NCI-H748 (cell line): ENCODE measurements around the gene ZNF185.
"Not testable (repeated sequence)": the region's sequence is repeated elsewhere in the genome, so short reads cannot be mapped to it uniquely, and the experiment has no call there.

Source experiments
- DNase-seq: peaks from one replicate; lab custom pipeline; 2025; ENCODE audit not compliant: unreplicated experiment; lab: John Stamatoyannopoulos, UW

The ZNF185 gene

DNA sequence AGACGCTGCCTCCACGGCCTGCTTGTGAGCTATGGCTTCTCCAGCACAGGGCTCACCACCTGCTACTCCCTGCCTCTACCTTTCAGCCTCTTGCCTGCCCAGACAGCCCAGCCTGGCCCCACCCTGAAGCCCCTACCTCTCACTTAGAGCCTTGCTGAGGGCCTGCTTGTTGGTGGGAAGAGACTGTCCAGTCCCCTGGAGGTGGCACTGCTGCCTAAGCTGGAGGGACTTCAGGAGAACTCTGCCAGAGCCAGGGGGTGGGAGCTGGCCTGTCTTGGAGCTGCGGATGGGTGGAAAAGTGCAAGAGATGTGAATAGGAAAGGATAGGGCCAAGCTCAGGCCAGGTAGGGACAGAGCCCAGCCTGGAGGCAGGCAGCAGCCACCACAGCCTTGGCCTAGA, 2.7 kb upstream of the ZNF185 start:
- no peak for DNase-seq

DNA sequence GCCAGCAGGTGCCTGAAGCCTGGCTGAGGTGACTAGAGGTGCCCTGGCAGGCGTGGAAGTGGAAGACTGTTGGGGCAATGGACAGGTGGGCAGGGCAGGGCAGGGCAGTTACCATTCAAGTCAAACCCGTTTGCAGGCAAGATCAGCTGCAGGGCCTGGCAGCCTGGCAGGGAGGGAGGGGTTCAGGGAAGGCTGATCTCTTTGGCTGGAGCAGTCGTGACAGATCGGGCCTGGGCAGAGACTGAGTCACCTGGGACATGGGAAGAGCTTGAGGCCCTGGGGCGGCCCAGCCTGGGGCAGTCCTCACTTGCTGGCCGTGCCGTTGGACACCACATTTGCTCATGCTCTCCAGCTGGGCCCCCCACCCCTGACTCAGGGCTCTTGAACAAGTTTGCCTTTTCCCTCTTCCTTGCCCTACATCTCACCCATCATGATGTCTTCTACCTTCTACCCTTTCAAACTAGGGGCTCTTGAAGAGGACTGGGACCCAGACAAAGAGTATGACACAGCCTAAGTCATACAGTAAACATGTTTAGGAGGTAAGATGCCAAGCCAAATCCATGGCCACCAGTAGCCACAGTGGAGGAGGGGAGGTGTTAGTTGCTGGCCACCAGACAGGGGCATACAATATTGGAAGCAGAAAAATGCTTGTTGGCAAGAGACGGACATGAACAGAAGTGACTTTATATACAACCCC, 2.0 kb upstream of the ZNF185 start:
- DNase-seq, result no peak

DNA sequence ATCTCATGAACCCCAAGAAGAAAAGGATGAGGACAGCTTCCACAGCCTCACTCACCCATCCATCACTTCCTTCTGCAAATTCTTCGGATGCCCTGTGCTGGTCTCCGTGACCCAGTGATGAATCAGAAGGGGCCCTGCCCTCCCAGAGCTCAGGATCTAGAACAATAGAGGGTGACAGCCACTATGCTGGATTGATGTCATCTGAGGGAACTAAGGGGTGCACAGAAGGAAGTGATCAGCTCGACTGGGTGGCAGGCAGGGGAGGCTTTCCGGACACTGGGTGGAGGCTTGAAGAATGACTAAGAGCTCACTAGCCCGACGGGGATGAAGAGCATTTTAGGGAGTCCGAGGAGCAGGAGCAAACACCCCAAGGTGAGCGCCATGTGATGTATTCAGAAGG, 1.4 kb upstream of the ZNF185 start:
- no peak for DNase-seq

DNA sequence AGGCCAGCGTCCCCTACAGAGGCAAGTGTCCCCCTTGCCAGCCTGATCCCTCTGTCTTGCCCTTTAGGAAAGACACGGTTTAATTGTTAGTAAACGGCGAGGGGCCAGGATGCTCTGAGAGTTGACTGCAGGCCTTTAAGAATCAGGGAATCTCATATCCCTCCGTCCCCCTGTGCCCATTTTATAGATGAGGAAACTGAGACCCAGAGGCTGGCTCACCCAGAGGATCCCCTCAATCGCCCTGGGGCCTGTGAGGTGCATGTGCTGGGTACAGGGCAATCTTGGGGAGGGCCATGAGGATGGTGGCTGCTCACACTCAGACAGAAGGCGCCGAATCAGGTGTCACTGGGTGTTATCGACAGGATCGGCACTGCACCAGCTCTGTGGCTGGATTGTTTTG, 575 bp downstream of the ZNF185 start:
- no peak for DNase-seq

DNA sequence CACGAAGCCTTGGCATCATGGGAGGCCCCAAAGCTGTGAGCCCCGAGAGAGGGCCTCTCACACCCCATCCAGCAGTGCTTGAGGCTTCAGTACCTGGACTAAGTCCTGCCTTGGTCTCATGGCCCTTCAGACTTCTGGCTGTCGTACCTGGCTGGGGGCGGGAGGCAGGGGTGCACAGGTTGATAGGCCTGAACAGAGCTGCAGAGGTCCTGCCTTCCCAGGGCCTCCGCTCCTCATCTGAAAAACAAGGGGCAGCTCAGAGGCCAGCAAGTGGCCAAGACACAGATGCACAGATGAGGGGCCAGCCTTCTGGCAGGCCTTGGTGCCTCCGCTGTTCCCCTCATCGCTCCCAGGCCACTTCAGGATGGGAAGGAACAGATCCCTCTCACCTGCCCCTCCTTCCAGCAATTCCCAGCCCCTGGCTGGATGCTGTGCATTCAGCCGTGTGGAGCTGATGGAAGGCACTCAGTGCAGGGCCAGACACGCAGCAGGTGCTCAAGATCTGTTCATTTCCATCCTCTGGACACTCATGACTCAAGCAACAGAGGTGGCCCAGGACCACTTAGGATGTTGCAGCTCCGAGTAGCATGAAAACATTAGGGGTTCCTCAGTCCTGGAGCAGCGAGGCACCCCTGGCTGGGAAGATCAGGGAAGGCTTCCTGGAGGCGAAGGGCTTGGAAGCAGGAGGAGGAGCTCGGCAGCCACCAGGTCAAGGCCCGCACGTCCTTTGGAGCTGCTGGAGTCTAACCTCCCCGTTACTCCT, 1.4 kb downstream of the ZNF185 start:
- no peak for DNase-seq

DNA sequence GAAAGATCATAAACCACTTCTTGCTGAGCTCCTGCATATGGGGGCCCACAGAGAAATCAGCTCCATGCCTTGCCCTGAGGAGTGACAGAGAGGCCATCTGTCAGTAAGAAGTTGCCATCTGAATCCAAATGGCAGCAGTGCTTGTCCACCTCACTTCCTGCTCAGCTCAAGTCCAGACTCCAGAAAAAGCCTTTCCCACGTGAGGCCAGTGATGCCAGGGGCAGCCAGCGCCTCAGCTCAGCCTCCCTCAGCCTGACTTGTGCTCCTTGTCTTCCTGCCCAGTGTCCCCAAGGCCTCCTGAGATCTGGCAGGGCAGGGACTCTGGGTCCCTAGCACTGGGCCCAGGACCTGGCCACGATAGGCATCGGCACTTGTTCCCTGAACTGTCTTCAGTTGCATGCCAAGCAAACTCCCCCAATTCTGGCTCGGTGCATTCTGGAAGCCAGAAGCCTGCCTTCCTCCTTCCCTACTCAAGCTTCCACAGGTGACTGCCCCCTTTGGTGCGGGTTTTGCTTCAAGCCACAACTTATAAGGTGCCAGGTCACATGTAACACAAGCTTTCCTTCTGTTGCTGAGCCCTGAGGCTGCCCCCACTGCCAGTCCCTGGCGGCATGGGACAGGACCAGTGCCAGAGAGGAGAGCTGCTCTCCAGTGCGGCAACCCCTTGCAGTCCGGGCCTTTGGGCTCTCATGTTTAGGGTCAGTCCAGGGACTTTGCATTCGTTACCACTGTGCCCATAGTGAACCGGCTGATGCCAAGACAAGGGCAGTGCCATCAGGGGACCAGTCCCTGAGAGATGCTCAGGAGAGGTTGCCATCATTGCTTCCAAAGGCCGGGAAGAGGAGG, 2.2 kb downstream of the ZNF185 start:
- DNase-seq, result no peak

DNA sequence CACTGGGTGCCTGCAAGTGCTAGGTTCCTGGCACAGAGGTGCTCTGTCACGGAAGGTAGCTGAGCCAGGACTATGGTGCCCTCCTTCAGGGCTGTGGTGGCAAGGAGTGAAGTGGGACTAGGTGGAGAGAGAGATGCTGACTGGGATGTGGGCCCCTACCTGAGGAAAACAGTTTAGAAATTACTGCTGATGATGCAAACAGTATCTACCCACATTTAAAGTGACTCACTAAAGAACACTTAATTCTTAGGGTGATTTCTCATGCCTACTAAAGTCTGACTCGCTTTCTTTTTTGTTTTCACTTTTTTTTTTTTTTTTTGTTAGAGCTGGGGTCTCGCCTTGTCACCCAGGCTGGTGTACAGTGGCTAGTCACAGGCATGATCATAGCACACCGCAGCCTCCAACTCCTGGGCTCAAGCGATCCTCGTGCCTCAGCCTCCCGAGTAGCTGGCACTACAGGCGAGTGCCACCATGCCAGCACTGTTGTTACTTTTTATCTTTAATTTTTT, 3.1 kb downstream of the ZNF185 start:
- DNase-seq, result no peak

DNA sequence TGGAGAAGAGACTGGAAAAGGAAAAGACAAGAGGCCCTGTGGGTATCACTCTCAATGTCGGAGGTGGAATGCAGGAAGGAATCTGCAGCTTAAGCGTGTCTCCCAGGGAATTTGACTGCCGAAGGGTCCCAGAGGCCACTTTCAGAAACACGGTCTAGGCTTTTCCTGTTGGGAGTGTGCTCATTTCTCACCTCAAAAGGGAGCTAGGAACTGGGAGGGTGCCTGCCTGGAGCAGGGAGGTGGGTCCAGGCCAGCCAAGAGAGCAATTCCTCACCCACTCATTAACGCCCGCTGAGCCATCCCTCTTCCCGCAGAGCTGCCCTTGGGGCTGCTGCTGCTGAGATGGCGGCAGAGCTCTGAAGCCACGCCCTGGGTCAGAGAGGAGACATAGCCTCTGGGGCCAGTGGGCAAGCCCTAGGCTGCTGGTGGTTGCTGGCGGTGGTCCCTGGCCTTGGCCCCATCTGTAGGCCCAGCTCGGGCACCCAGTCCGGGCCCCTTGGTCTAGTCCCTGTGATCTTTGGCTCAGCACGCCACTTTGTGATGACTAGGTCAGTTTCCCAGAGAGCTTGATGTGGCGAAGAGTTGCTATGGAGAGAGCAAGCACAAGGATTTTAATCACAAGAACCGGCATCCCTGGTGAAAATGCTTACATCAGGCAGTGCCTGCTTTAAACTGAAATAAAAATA, 4.1 kb downstream of the ZNF185 start:
- DNase-seq, result no peak

DNA sequence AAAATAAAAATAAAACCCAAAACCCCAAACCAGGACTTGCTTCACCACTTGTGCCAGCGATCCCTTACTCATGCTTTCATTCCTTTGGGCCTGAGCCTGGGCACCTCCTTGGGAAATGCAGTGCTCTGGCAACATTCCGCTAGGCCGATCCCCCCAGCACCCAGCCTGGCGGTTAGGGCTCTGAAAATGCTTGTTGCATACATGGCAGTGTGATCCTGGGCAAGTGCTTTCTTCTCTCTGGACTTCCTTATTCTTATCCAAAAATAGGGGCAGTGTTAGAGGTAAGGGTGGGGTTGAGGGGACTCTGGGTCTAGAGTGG, 4.6 kb downstream of the ZNF185 start:
- DNase-seq, result no peak

DNA sequence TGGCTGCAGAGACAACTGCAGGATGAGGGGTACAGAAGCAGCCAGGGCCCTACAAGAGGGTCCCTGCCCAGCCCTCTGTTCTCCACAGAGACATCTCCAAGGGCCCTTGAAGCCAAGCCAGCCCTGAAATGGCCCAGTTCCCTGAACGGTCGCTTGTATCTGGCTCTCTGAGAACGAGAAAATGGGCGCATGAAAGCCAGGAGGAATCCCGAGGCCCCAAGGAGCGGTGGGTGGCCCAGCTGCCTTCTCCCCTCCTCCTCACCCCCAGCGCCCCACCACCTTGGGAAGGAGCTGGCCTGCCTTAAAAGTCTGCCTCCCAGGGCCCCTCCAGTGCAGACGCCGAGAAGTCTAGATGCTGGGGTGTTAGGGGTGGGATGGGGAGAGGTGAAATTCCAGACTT, 5.7 kb downstream of the ZNF185 start:
- no peak for DNase-seq

DNA sequence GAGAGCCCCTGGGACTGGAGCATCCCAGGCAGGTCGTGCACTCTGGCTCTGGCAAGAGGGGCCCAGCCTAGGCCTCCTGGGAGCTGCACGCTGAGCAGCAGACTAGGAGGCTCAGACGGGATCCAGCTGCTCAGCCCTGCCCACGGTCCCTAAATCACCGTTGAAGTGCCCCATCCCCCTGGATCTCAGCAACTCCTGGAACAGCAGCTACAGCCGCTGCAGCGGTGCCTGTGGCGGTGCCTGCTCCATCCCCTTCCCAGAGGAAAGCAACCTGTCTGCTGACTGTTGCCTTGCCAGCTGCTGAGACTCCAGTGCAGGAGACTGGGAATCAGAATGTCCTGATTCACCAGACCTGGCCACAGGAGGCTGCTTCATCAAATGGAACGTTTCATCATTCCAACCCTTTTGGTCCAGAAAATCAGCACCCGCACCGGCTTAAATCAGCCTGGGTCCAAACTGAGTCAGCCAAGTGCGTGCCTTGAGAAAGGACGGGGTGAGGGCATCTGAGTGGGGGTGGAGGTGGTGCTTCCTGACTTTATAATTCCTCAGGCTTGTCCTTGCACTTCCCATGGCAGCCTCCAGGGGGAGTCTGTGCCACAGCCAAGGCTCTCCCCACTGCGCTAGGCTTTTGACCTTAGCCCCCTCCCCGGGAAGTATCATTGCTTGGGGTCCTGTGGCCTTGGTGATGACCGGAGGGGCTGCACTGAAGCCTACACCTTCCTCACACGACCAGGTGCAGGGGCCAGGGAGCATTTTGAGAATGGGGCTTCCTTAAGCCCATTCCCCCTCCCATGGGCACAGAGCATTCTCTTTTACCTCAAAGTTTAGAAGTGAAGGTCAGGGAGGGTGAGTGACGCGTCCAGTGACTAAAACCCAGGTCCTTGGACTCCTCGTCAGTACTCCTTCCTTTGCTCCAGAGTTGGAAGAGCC, 6.5 kb downstream of the ZNF185 start:
- peak; percentile 22 for DNase-seq

DNA sequence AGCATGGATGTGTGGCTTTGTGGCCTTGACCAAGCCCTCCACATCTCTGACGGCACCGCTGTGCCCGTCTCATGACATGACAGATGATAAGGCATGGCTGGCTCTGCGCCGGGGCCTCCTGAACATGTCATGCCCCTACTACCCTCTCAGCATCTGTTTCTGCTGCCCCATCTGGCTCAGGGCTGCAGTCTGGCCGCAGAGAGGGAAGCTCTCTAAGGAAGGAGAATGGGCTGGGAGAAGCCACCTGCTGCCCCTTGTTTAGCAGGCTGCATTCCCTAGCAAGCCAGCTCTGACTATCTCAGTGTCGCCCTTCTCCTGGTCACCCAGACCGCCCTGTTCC, 7.2 kb downstream of the ZNF185 start:
- DNase-seq, result no peak

DNA sequence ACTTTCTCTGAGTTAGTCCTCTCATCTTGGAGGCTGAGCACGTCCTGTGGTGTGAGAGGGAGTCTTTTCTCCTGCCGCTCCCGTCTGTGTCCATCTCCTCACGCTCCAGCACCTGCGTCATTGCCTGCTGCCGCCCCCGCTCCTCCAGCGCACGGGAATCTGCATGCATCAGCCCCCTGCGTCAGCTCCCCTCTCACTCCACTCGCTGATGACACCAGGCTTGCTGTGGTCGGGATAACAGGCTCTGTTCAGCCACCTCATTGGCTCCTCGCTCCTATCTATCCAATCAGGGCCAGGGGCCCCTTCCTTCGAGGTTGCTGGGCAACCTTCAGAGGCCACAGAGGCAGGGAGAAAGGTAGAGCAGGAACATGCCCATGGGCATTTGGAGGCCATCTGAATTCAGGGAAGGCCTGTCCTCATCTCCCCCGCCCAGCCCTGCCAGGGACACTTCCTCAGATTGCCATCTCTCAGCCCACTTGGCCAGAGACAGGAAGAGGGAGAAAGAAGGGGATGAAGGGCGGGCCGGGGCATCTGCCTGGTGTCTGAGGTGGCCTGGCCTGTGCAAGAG, 9.3 kb downstream of the ZNF185 start:
- peak; percentile 80 for DNase-seq

DNA sequence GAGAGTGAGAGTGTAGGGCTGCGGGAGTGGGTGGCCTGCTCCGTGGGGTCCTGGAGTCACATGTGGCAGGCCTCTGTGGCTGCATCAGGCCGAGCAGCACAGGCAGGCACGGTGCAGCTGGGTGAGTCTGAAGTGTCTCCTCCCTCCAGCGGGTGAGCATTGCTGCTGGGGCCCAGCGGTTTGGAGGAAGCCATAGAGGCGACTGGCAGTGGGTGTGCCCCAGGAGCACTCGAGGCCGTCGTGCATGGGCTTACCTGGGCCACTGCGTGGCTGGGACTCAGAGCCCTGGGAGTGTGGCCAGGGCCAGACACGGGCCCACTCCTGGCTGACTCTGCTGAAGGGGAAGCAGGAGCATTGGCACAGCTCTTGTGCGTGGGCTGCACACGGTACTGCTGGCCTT, 10.6 kb downstream of the ZNF185 start:
- no peak for DNase-seq

DNA sequence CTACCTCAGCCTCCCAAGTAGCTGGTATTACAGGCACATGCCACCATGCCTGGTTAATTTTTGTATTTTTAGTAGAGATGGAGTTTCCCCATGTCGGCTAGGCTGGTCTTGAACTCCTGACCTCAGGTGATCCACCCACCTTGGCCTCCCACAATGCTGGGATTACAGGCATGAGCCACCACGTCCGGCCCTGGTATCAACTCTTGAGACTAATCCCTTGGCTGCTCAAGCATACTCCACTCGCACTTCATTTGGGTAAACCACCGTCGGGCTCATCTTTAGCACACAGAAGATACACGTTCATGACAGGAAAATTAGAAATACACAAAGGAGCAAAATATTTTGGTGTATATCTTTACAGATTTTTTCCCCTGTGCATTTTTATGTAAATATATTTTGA, 12.2 kb downstream of the ZNF185 start:
- DNase-seq, result not testable (repeated sequence)

DNA sequence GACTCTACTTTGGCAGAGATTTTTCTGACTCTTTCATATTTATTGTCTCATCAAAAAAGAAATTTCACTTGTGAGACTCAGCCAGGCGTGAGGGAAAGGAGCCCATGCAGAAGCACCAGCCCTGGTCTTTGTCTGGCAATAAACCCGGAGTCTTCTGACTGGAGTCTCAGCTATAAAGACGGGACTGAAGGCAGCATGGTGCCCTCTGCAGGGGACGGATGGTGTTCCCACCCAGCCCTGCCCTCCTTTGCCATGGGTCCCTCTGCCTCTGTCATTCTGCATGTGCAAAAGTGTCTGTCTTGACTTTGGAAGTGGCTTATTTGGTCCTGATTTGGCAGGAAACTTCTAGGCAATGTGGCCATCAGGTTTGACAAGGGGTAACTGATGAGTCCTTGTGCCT, 14.2 kb downstream of the ZNF185 start:
- DNase-seq, result no peak

DNA sequence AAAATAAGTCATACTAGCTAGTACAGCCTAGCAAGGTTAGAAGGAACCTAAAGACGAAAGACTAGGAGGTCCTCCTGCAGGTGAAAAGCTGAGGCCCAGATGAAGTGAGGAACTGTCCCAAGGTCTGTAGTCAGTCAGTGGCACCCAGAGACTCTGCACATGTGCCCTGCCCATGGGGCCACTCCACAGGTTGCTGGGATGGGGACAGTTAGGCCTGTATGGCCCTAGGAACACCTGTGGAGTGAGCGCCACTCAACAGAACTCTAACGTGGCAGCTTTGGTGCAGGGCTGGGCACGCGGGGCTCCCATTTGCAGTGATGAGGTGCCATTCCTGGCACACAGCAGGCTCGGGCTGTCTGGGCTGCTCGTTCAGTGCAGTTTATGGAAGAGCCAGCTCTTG, 14.8 kb downstream of the ZNF185 start:
- DNase-seq, result no peak

DNA sequence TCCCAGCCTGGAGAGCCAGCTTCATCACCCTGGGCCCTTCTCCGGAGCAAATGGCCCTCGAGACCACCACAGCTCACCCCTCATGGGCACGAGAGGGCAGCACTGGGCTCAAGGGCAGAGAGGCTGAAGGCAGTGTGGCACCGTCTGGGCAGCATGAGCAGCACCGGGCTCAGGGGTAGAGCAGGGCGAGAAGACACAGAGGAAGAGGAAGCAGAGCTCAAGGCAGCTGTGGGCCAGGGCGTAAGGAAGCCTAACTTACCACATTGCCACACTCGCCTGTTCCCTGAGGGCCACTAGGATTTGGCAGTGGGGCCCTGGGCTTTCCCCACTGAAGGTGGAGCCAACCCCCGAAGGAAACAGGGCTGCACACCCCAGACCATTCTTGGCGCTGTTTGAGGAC, 15.5 kb downstream of the ZNF185 start:
- no peak for DNase-seq

DNA sequence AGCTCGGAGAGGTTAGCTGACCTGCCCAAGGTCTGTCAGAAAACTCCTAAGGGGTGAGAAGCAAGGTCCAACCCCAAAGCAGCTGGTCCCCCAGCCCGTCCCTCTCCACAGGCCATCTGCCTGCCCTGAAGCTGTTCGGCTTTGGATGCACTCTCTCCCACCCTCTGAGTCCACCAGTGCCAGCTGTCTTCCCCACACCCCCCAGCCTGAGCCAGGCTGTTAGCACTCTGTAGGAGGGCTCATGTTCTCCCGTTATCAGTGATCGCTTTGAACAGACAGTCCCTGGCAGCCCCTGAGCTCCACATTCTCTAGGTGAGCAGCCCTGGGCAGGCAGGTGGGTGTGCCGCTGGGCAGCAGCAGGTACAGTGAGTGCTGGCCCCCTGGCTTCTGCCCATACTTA, 16.0 kb downstream of the ZNF185 start:
- DNase-seq, result no peak
